GM19023 (cell line): ENCODE measurements around the gene ITPR2.
"Not testable (repeated sequence)": the region's sequence is repeated elsewhere in the genome, so short reads cannot be mapped to it uniquely, and the experiment has no call there.

Source experiments
- ATAC-seq: cut with Tn5 transposase; IDR thresholded peaks from one replicate; pipeline ENCODE4 v1.9.1; 2021; ENCODE audit warnings: mild to moderate bottlenecking, moderate library complexity; ENCODE audit not compliant: unreplicated experiment

Gene ITPR2

GRCh38 chr12:26851031-26851809, 18.2 kb upstream of the ITPR2 start:
- no peak for ATAC-seq

- ATAC-seq, result no peak
These were observed 15.3 kb upstream of the ITPR2 start for GRCh38 chr12:26848156-26848825.

DNA sequence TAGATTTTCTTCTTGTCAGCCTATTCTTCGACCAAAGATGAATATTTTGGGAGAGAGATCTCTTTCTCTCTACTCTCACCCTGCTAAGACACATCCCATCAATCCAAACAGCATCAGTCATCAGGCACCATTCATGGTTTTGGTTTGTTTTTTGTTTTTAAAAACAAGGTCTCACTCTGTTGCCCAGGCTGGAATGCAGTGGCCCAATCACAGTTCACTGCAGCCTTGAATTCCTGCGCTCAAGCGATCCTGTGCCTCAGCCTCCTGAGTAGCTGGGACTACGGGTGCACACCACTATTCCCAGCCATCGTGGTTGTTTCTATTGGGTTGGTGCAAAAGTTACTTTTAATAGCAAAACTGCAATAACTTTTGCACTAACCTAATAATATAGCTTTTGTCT, 14.4 kb upstream of the ITPR2 start:
- ATAC-seq, result no peak

DNA sequence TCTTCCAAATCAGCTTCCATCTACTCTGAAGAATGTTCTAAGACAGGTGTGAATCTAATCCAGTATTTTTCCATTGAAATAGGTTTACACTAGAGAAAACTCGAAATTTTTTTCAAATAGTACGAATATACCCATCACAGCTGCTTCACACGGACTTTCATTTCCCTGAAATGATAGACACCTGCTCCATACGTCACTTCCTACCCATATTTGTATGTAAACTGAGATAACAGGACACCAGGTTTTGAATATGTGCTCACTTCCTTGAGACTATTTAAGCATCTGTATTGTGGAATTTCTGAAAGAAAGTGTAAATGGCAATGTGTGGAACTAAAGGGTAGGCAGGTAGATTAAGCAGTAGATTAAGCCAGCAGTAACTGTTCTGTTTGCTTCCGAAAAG, 13.4 kb upstream of the ITPR2 start:
- no peak for ATAC-seq

DNA sequence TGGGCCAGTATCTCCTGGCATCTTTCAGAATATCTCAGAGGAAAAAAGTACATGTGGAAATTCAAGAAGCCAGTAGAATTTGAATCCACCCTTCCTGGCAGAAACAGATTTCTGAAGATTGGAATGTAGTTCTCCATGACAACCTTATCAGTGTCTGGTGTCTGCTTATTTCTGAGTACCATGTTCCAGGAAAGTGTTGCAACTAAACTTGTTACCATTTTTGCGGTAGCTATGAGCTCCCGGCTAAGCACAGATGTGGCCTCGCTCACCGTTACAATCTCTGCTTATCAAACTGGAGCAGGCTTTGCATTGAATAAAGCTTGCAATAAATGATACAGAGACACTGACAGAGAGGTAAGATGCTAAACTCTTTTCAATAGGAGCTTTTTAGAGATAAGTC, 13.0 kb upstream of the ITPR2 start:
- ATAC-seq, result no peak

GRCh38 chr12:26845057-26845666, 12.2 kb upstream of the ITPR2 start:
- ATAC-seq, result no peak

GRCh38 chr12:26843311-26843710, 10.3 kb upstream of the ITPR2 start:
- ATAC-seq, result no peak

- ATAC-seq, result no peak
These were observed 8.1 kb upstream of the ITPR2 start for GRCh38 chr12:26841085-26841484.

GRCh38 chr12:26839512-26839911, 6.5 kb upstream of the ITPR2 start:
- ATAC-seq, result no peak

DNA sequence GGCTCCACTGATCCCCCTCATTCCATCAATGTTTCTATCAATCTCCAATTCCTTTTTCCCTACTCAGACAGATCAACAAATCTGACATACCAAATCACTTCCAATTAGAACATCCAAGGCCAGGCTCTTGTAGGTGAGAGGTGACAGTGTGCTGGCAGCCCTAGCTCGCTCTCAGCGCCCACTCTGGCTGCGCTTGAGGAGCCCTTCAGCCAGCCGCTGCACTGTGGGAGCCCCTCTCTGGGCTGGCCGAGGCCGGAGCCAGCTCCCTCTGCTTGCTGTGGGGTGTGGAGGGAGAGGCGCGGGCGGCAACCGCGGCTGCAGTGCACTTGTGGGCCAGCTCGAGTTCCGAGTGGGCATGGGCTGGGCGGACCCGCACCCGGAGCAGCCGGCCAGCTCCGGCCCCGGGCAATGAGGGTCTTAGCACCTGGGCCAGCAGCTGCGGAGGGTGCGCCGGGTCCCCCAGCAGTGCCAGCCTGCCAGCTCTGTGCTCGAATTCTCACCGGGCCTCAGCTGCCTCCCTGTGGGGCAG, 6.0 kb upstream of the ITPR2 start:
- ATAC-seq, result no peak

DNA sequence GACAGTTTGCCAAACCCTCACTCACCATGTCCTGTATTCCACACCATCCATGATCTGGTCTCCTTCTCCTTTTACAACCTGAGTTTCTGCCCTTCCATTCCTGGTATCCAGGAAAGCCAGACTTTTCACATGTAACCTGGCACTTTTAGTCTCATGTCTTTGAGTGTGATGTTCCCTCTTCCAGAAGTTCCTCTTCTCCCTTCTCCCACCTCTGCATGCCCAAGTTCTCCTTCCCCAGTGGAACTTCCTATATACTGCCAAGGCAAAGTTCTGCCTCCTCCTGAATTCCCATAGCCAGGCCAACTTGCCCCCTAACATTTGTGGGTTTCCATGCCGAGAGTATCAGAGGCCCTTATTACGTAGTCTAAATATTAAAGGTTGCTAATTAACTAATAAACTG, 3.2 kb upstream of the ITPR2 start:
- no peak for ATAC-seq

- not testable (repeated sequence) for ATAC-seq
These were observed 1.6 kb upstream of the ITPR2 start for GRCh38 chr12:26834503-26835060.

DNA sequence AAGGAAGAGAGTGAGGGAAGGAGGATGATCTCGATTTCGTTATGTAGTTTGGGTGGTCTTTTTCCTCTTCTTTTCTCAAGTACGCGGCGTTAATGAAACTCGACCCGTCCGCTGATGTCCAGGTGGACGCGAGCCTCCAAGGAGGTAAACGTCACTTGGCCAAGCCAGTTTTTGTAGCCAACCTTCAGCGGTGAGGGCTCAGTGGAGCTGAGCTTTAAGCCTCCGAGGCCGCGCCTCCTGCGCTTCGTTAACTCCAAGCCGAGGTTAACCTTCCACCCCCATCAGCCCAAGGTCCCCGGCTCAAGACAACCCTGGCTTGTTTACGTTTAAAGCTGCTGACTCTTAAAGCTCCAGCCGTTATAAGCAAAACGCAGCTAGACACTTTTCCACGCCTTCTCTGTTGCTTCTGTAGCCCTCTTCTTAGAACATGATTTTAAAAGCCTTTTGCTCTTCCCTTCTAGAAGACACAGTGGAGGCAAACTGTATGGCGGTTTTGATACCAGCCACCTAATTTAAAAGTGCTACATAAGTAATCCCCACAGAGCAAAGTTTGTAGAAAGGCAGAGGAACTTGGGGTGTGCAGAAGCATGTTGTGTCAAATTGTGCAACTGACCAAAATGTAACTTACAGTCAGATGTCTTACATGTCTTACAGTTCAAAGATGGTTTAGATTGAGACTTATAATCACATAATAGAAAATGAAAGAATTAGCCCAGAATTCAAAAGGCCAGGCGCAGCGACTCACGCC, 923 bp upstream of the ITPR2 start:
- peak; percentile 18 for ATAC-seq

GRCh38 chr12:26831951-26832821, 808 bp downstream of the ITPR2 start:
- peak; percentile 44 for ATAC-seq

DNA sequence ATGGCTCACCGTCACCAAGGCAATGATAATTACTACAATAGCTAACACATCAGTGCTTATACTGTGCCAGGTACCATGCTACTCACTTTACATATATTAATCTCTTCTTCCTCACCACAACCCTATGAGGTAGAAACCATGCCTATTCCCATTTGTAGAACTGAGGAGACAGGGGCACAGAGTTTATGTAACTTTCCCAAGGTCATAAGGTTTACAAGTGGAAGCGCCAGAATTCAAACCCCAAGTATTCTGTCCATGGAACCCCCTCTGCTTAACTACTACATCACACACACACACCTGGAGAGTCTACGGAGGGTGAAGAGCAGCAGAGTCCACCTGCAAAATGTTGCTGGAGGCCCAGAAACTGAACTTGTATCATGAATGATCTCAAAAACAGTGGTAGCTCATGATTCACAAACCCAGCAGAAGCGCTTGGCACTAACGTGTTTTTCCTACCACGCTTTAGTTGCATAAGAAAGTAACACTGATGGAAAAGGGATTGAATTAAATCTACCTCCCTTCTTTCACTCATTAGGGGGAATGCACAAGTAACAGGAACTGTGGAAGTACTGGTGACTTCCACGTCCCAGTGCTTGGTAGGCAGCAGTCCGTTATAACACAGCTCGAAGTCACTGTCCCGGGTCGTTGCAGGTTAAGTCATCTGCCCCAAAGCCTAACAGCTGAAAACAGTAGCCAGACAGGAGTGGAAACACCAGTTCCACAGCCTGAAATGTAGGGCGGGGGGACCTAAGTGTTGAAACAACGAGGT, 2.0 kb downstream of the ITPR2 start:
- no peak for ATAC-seq

GRCh38 chr12:26830363-26830762, 2.6 kb downstream of the ITPR2 start:
- ATAC-seq, result no peak

DNA sequence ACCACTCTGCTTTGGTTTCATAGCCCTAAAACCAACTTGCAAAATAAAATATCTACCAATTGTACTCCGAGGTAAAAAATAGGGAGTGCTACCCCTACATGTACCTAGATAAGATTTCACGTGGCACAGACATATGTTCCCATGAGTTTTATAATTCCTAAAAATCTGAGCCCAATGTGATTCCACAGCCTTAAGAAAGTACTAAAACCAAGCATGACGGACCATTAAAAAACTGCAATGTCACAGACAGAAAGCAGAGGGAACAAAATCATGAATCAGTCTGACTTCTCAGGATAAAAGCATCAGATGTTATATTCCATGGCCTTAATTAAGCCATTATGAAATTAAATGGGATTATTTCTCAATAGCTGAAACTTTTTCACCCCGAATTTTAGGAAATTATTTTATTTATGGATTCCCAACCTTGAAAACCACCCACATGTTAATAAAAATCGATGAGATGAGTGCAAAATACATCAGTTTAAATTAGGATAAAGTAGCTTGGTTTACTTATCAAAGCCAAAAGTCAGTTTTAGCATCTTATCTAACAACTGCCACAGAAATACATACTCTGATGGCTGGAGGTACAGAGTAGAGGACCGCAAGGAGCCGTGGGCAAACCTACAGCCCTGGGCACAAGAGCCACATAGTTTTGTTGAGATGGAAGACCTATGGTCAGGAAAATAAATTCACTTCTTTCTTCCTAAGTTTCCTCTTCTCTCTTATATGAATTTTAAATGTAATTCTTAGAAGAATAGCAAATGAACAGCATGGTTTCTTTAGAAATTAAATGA, 4.5 kb downstream of the ITPR2 start:
- ATAC-seq, result no peak

DNA sequence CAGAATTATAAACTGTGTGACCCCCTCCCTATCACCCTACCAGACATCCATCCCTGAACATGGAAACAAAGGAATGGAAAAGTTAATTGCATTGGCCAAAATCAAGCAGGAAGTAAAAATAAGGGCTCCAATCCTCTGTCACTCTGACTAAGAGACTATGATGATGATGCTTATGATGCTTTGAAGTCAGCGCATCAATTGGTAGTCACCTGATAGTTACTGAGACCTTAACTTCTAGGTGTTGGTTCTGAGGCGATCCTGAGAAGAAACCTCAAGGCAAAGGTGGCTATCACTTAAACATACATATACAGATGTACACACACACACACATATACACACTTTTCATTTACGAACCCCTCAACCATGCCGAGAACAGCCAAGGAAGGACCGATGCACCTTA, 6.6 kb downstream of the ITPR2 start:
- no peak for ATAC-seq
